Uterus (tissue), 4 donors: ENCODE data around the gene TASP1. TPM values are rescaled to one million over a fixed set of nuclear protein-coding genes. Genes with fewer than 3 reads are reported as not detected.
"Not testable (repeated sequence)": the region's sequence is repeated elsewhere in the genome, so short reads cannot be mapped to it uniquely, and the experiment has no call there.

Experiments
- DNase-seq, 2 donors: peaks; one replicate each; pipeline ENCODE4 v3.0.0-alpha.2; 2019 to 2020
- H3K27ac ChIP-seq, 2 donors: fragments of 200-600 bp; sonication (generic); 1 replicate in 1 of 2; 2 replicates in 1 of 2; pipeline ENCODE4 v1.5.1; 2016 to 2018
- H3K27me3 ChIP-seq, 2 donors: fragments of 200-600 bp; sonication (generic); one replicate each; pipeline ENCODE4 v1.5.1; 2018 to 2019; ENCODE audit warnings: control low read depth in 1 of 2
- H3K36me3 ChIP-seq, 2 donors: fragments of 200-600 bp; sonication (generic); one replicate each; pipeline ENCODE4 v1.5.1; 2019; ENCODE audit warnings: control low read depth in 1 of 2
- H3K4me1 ChIP-seq, 2 donors: fragments of 200-600 bp; sonication (generic); one replicate each; pipeline ENCODE4 v1.5.1; 2018 to 2019; ENCODE audit warnings: control low read depth in 1 of 2
- H3K4me3 ChIP-seq, 2 donors: fragments of 200-600 bp; sonication (generic); 1 replicate in 1 of 2; 2 replicates in 1 of 2; pipeline ENCODE4 v1.5.1; 2018 to 2019; ENCODE audit warnings: mild to moderate bottlenecking in 1 of 2
- H3K9me3 ChIP-seq, 2 donors: fragments of 200-600 bp; sonication (generic); one replicate each; pipeline ENCODE4 v1.5.1; 2019; ENCODE audit warnings: control low read depth in 1 of 2
- CTCF ChIP-seq, 4 experiments: fragments of 200-600 bp in 2 of 4; fragments of 450-650 bp in 2 of 4; sonication (generic) in 2 of 4; IDR thresholded peaks; one replicate each; pipeline ENCODE4 v1.5.1; 2016 to 2019; ENCODE audit warnings: antibody characterized with exemption in 4 of 4, mild to moderate bottlenecking in 2 of 4, moderate library complexity in 1 of 4
- POLR2A ChIP-seq, 2 donors: fragments of 450-650 bp; IDR thresholded peaks; one replicate each; pipeline ENCODE4 v1.6.1; 2016; ENCODE audit warnings: antibody characterized with exemption in 2 of 2, mild to moderate bottlenecking in 1 of 2, moderate library complexity in 1 of 2
- intact Hi-C: fragments of 100-400 bp; cut with DNase I; formaldehyde crosslinking; loops from one replicate; pipeline ENCODE4 v1.15.1; 2023; ENCODE audit warnings: low total_unique reads
- total RNA-seq, 4 donors: library from RNA; depleted of rRNA in 3 of 4; stranded (reverse); fragments of >200 nt in 3 of 4; gene quantifications; one replicate each; pipeline versions ENCODE4 v1.1.0 to v1.2.4, GENCODE V29; 2014 to 2023
- donor health status: DM: yes; HTN: yes; CAD: no.

Gene TASP1
- total RNA-seq, 4 donors from 2014 or later: 1.3 to 34.4 (median 24.4) TPM

DNA sequence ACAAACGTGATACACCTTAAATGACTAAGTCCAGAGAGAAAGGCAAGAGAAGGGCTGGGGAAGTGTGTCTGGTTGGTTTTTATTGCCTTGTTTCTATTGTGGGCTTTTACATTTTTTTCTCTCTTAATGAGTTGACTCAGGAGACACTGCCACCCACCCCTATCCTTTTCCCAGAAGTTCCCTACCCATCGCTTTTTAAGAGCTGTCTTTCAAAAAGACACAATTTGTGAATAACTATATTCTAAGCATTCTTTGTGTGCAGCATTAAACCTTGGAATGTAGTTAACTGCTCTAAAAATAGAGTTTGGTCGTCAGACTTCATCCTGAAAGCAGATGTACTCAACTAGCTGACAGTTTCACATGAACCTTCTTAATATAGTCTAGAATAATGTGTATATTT, 242.7 kb downstream of the TASP1 start:
- H3K27ac ChIP-seq: peak overlapping the region in 1 of 2 donors; percentile 57
- H3K9me3 ChIP-seq: no peaks in the 10 kb centered on the region
- intact Hi-C loops: no loop called here
- TF ChIP-seq CTCF (IDR thresholded peaks at IDR 0.05) (no peak), POLR2A (IDR thresholded peaks at IDR 0.05) (no peak)
- no peaks in the 10 kb centered on the region for H3K27me3 ChIP-seq
- DNase-seq: no peak
- no peak overlapping the region for H3K4me3 ChIP-seq
- no peaks in the 10 kb centered on the region for H3K36me3 ChIP-seq
- no peaks in the 10 kb centered on the region for H3K4me1 ChIP-seq

DNA sequence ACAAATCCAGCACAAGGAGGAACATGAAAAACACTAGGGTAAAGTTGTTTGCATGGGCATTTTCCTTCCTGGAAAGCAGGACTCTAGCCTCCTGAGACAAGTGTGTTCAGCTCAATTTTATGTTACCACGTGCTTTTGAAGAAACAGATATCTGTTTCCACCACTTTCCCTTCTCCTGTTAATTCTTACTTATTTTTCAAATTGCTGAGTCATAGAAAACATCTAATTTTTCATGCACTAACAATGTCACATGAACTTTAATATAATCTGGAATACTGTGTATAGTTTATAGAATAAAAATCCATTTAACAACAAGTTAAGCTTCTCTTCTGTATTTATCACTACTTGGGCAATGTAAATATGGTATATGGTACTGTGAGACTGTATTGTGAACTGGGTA, 243.5 kb downstream of the TASP1 start:
- Histone ChIP-seq H3K36me3 (no peaks in the 10 kb centered on the region), H3K27ac (no peak overlapping the region), H3K4me1 (no peaks in the 10 kb centered on the region), H3K27me3 (no peaks in the 10 kb centered on the region), H3K4me3 (no peak overlapping the region), H3K9me3 (no peaks in the 10 kb centered on the region)
- intact Hi-C loops: no loop called here
- TF ChIP-seq POLR2A (IDR thresholded peaks at IDR 0.05) (no peak), CTCF (IDR thresholded peaks at IDR 0.05) (no peak)
- no peak for DNase-seq

DNA sequence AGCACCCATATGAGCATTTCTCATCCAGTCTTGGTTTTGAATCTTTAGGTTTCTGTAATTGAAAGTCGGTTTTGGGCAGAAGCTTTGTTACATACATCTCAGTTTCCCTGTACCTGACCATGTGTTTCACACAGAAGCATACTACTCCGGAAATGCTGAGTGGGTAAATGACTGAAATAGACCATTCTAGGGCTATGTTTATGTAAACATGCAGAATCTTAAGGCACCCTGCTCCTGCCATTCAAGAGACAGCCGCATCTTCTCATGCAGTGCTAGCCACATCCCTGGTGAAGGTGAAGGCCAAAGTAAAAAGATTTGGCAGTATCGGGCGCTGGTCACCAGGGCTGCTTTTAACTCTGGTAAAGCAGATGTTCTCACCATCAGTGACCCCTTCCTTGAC, 246.3 kb downstream of the TASP1 start:
- no peaks in the 10 kb centered on the region for H3K27me3 ChIP-seq
- no peaks in the 10 kb centered on the region for H3K4me1 ChIP-seq
- H3K9me3 ChIP-seq: no peaks in the 10 kb centered on the region
- no peak for DNase-seq
- TF ChIP-seq POLR2A (IDR thresholded peaks at IDR 0.05) (no peak), CTCF (IDR thresholded peaks at IDR 0.05) (no peak)
- no peaks in the 10 kb centered on the region for H3K36me3 ChIP-seq
- no peak overlapping the region for H3K4me3 ChIP-seq
- intact Hi-C loops: no loop called here
- H3K27ac ChIP-seq: no peak overlapping the region

GRCh38 chr20:13389115-13389514, 249.6 kb downstream of the TASP1 start:
- no peaks in the 10 kb centered on the region for H3K27me3 ChIP-seq
- H3K4me3 ChIP-seq: no peak overlapping the region
- TF ChIP-seq POLR2A (IDR thresholded peaks at IDR 0.05): no peak
- no peak for DNase-seq
- no peak overlapping the region for H3K27ac ChIP-seq
- intact Hi-C loops: no loop called here
- no peaks in the 10 kb centered on the region for H3K9me3 ChIP-seq
- H3K36me3 ChIP-seq: no peaks in the 10 kb centered on the region
- no peaks in the 10 kb centered on the region for H3K4me1 ChIP-seq

DNA sequence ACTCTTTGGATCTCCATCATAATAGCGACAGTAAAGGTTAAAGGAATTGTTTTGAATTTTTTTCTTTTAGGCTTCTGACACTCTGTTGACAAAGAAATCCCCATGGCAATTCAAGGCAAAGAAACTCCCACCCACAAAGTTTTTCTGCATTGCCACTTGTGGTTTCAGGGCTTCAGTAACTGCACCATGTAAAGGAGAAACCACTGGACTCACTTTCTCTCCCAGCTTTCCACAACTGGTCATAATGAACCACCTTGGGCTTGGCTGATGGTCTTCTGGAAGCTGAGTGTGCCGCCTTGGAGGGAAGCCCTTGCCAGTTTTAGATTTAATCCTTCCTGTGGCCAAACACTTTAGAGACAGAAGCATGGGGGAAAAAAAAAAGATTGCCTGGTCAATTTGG, 254.6 kb downstream of the TASP1 start:
- no peak for TF ChIP-seq CTCF (IDR thresholded peaks at IDR 0.05)
- TF ChIP-seq POLR2A (IDR thresholded peaks at IDR 0.05): no peak
- H3K4me1 ChIP-seq: no peaks in the 10 kb centered on the region
- intact Hi-C loops: no loop called here
- H3K36me3 ChIP-seq: no peaks in the 10 kb centered on the region
- no peak overlapping the region for H3K27ac ChIP-seq
- H3K9me3 ChIP-seq: peaks cover 0 to 6% of the 10 kb centered on the region in 2 donors
- no peak overlapping the region for H3K4me3 ChIP-seq
- DNase-seq: no peak
- H3K27me3 ChIP-seq: no peaks in the 10 kb centered on the region

GRCh38 chr20:13382786-13383185, 255.9 kb downstream of the TASP1 start:
- H3K4me1 ChIP-seq: no peaks in the 10 kb centered on the region
- peaks cover 0 to 6% of the 10 kb centered on the region in 2 donors for H3K9me3 ChIP-seq
- no peak overlapping the region for H3K27ac ChIP-seq

DNA sequence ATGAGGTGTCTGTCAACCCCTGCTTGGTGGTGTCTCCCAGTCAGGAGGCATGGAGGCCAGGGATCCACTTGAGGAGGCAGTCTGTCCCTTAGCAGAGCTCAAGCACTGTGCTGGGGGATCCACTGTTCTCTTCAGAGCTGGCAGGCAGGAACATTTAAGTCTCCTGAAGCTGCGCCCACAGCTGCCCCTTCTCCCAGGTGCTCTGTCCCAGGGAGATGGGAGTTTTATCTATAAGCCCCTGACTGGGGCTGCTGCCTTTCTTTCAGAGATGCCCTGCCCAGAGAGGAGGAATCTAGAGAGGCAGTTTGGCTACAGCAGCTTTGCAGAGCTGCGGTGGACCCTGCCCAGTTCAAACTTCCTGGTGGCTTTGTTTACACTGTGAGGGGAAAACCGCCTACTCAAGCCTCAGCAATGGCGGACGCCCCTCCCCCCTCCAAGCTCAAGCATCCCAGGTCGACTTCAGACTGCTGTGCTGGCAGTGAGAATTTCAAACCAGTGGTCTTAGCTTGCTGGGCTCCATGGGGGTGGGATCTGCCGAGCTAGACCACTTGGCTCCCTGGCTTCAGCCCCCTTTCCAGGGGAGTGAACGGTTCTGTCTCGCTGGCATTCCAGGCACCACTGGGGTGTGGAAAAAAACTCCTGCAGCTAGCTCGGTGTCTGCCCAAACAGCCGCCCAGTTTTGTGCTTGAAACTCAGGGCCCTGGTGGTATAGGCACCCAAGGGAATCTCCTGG, 258.1 kb downstream of the TASP1 start:
- H3K27me3 ChIP-seq, H3K9me3 ChIP-seq, H3K4me1 ChIP-seq, H3K4me3 ChIP-seq, DNase-seq, intact Hi-C loops, H3K36me3 ChIP-seq, H3K27ac ChIP-seq: not testable (repeated sequence)

More at GRCh38 chr20:13382786-13383185, 255.9 kb downstream of the TASP1 start:
- no peaks in the 10 kb centered on the region for H3K27me3 ChIP-seq
- H3K36me3 ChIP-seq: no peaks in the 10 kb centered on the region
- DNase-seq: no peak
- no peak overlapping the region for H3K4me3 ChIP-seq
- intact Hi-C loops: no loop called here
- no peak for TF ChIP-seq POLR2A (IDR thresholded peaks at IDR 0.05)
- TF ChIP-seq CTCF (IDR thresholded peaks at IDR 0.05): no peak
